G401 (cell line): ENCODE measurements around the gene ADM. TPM values are rescaled to one million over a fixed set of nuclear protein-coding genes. Genes with fewer than 3 reads are reported as not detected.

Experiments used
- DNase-seq: peaks from one replicate; pipeline ENCODE4 v3.0.0-alpha.2; 2015; ENCODE audit warnings: low spot score
- in situ Hi-C: cut with HindIII; loops from 2 replicates; pipeline ENCODE4 v1.10.0; 2016; ENCODE audit warnings: low sequenced_read_pairs, mixed read lengths
- total RNA-seq: library from RNA; depleted of rRNA; stranded (reverse); fragments of >200 nt; shearing (Covaris generic); gene quantifications from 2 replicates; pipeline ENCODE4 v1.2.3, GENCODE V29; 2014; rRNA removed

ADM gene
- total RNA-seq, 1 experiment from 2014 or later = 209 TPM

DNA sequence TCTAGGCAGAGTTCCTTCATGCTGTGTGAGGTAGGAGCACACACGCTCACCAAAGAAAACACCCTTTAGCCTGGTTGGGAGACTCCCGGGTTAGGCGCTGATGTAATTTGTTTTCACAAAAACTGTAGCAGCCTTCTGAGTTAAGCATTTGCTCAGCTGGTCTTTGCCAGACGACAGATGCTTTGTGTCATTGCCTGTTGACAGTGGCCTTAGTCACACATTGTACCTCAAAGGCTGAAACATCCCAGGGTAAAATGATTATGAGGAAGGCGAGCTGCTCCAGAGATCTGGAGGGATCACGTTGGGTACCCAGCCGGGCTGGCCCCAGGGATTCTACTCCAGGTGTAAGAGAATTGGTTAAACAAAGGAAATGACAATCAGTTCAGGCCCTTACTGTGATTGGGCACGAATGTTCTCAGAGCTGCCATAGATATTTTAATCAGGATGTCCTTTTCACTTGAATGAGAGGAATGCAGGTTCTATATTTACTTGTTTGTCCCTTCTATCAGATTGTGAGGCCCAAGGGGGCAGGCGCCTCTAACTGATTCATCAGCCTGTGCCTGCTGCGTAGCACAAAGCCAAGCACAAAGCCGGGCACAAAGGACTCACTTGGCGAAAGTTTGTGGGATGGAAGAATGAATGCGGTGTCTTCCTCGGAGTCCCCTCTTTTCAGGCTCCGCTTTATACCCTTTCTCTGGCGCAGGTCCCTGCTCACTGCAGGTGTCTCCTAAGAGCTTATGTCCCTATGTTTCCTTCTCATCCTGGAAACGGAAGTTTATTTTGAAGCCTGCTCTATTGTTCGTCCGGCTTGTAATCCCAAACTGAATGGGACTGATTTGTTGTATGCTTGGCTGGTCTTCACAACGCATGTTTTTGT lies 47.1 kb downstream of the ADM start:
- peak; percentile 89 for DNase-seq
- in situ Hi-C loops = no loop called here

DNA sequence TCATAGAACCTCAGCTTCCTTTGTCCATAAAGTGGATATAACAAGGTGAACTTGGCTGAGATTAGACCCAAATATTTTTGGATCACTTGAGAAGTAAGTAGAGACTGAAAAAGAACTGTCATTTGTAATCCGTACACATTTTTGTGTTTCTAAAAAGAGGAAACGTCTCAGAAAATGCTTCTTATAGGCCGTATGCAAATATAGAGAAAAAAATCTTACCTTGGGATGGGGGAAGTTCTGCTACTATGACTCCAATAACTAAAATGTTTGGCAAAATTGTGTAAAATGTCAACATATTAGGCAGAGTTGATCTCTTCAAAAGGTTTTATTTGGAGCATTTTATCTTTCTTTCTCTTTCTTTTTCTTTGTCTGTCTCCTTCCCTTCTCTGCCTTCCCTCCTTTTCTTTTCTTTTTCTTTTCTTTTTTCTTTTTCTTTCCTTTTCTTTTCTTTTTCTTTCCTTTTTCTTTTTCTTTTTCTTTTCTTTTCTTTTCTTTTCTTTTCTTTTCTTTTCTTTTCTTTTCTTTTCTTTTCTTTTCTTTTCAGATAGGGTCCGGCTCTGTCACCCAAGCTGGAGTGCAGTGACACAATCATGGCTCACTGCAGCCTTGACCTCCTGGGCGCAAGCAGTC lies 48.2 kb downstream of the ADM start:
- in situ Hi-C loops = no loop called here
- DNase-seq = no peak

DNA sequence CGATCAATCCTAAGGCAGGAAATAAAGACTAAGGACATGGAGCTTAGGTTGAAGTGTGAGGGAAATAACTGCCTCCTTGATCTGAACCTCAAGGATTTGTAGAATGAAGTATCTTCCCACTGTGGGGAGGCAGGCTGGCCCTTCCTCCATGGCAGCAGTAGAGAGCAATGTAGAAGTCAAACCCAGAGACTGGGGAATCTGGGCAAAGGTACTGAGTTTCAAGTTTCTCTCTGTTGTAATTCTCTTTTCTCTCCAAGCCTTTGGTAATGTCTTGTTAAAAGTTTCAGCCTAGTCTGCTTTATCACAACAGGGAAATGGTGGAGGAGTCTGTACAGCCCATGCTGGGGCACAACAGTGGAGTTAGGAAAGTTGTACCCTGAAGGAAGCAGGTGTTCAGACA lies 49.5 kb downstream of the ADM start:
- no peak for DNase-seq
- in situ Hi-C loops = no loop called here

DNA sequence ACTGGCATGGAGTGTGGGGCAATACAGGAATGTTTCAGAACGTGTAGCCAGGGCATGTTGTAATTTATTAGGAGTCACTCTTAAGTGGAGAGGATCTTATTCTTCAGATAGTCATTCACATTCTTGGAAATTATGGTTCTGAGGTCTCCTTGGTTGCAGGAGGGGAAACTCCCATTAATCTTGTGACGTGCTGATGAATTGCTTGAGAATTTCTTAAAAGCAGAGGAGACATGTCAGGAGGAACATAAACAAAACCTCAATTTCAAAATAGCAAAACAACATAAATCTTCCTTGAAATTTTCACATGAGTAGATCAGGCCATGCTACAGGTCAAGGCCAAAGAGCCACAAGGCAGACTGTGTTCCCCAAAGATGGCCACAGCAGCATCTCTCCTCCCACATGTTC lies 50.4 kb downstream of the ADM start:
- DNase-seq = no peak
- in situ Hi-C loops = no loop called here

DNA sequence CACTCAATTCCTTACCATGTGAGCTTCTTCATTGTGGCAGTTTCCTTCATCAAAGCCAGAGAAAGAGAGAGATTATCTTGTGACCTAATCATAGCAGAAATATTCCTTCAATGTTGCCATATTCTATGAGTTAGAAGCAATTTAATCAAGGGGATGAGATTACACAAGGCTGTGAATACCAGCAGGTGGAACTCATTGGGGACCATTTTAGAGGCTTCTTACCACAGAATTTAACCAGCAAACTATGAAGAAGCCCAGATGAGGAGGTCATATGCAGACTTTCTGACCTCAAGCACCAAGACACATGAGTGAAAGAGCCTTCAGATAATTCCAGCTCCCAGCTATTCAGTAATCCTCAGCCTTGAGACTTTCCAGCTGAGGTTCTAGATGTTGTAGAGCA lies 51.3 kb downstream of the ADM start:
- DNase-seq = no peak
- in situ Hi-C loops = no loop called here

Other genes starting within 250 kb of the ADM start
- 35.9 and 67.9 TPM in 2 replicates for gene SBF2, start 10.9 kb upstream of the ADM start, total RNA-seq
- gene AMPD3, start 150.2 kb downstream of the ADM start, total RNA-seq = 0.54 and 1.8 TPM in 2 replicates
- gene RNF141, start 236.1 kb downstream of the ADM start, total RNA-seq = 24.2 and 27.7 TPM in 2 replicates